K562 (cell line): ENCODE data around the gene PIK3CA. TPM values are rescaled to one million over a fixed set of nuclear protein-coding genes. Genes with fewer than 3 reads are reported as not detected.

Source experiments
- BACH1 ChIP-seq: fragments of 200-800 bp; sonication (Bioruptor generic); IDR thresholded peaks from 2 replicates; pipeline ENCODE4 v1.6.1; 2016; ENCODE audit warnings: missing genetic modification characterization, missing compliant biosample characterization
- CTCF ChIP-seq, 3 experiments: IDR thresholded peaks in 2 of 3; conservative IDR thresholded peaks in 1 of 3; 2 replicates each; pipeline ENCODE4 v1.5.1; 2011 to 2012; ENCODE audit warnings: low read length in 3 of 3, mild to moderate bottlenecking in 3 of 3, control low read depth in 2 of 3, improper control_type of control experiment in 1 of 3, inconsistent platforms in 1 of 3, low read depth in 1 of 3, mixed read lengths in 1 of 3, moderate library complexity in 1 of 3; ENCODE audit not compliant: insufficient read depth in 2 of 3
- E2F3 ChIP-seq: fragments of 250-450 bp; sonication (Bioruptor Pico); IDR thresholded peaks from 2 replicates; pipeline ENCODE4 v1.4.0; 2020; ENCODE audit warnings: mild to moderate bottlenecking
- ERF ChIP-seq: fragments of 450-650 bp; formaldehyde crosslinking; IDR thresholded peaks from 2 replicates; pipeline ENCODE4 v1.4.0; 2020; ENCODE audit warnings: mild to moderate bottlenecking, mixed read lengths
- GMEB1 ChIP-seq: fragments of 250-450 bp; sonication (Bioruptor Pico); IDR thresholded peaks from 2 replicates; pipeline ENCODE4 v1.4.0; 2020; ENCODE audit warnings: mild to moderate bottlenecking
- MLLT1 ChIP-seq, 2 experiments: fragments of 450-650 bp; IDR thresholded peaks; 2 replicates each; pipeline ENCODE4 v1.6.1; 2016
- NCOR1 ChIP-seq: fragments of 450-650 bp; IDR thresholded peaks from 2 replicates; pipeline ENCODE4 v1.6.1; 2016; ENCODE audit warnings: mild to moderate bottlenecking, moderate library complexity
- NFIX ChIP-seq: fragments of 250-450 bp; sonication (Bioruptor Pico); IDR thresholded peaks from 2 replicates; pipeline ENCODE4 v1.4.0; 2020; ENCODE audit warnings: low read depth, mild to moderate bottlenecking, moderate library complexity
- NR2C2 ChIP-seq, 2 experiments: fragments of 200-800 bp in 1 of 2; sonication (Bioruptor generic) in 1 of 2; sonication (generic) in 1 of 2; formaldehyde crosslinking in 1 of 2; IDR thresholded peaks; 2 replicates each; pipeline versions ENCODE4 v1.6.1 to v1.8.0; 2016 to 2022; ENCODE audit warnings: mild to moderate bottlenecking in 1 of 2, missing compliant biosample characterization in 1 of 2, missing genetic modification characterization in 1 of 2, missing genetic modification reagents in 1 of 2
- PHB2 ChIP-seq: fragments of 450-650 bp; IDR thresholded peaks from 2 replicates; pipeline ENCODE4 v1.6.1; 2017; ENCODE audit warnings: low read depth
- POLR2H ChIP-seq: IDR thresholded peaks from 2 replicates; pipeline ENCODE4 v1.6.1; 2016; ENCODE audit warnings: missing genetic modification characterization, low read depth, mild to moderate bottlenecking, control low read depth, missing compliant biosample characterization, moderate library complexity
- SAP30 ChIP-seq: fragments of 200-600 bp; sonication (generic); IDR thresholded peaks from 2 replicates; pipeline ENCODE4 v1.6.1; 2012; ENCODE audit warnings: borderline replicate concordance, low read depth, mild to moderate bottlenecking, moderate library complexity, low read length, control low read depth, inconsistent platforms; ENCODE audit not compliant: insufficient read depth, poor library complexity, severe bottlenecking
- SREBF2 ChIP-seq: sonication (generic); formaldehyde crosslinking; IDR thresholded peaks from 2 replicates; pipeline ENCODE4 v1.4.0; 2020; ENCODE audit warnings: mild to moderate bottlenecking, missing genetic modification reagents
- TCF15 ChIP-seq: fragments of 250-450 bp; sonication (Bioruptor Pico); IDR thresholded peaks from 2 replicates; pipeline ENCODE4 v1.8.0; 2022; ENCODE audit warnings: moderate library complexity, mild to moderate bottlenecking, inconsistent platforms
- VEZF1 ChIP-seq: fragments of 200-800 bp; sonication (Bioruptor generic); IDR thresholded peaks from 2 replicates; pipeline ENCODE4 v1.6.1; 2017; ENCODE audit warnings: missing genetic modification characterization, missing compliant biosample characterization
- ZBTB9 ChIP-seq: fragments of 450-650 bp; formaldehyde crosslinking; IDR thresholded peaks from 2 replicates; pipeline ENCODE4 v1.4.0; 2020; ENCODE audit warnings: mild to moderate bottlenecking, moderate library complexity
- ZFPM2 ChIP-seq: fragments of 250-450 bp; sonication (Bioruptor Pico); IDR thresholded peaks from 2 replicates; pipeline ENCODE4 v1.5.1; 2022; ENCODE audit warnings: mild to moderate bottlenecking
- ZNF134 ChIP-seq: fragments of 250-450 bp; sonication (Bioruptor Pico); conservative IDR thresholded peaks from 2 replicates; pipeline ENCODE4 v1.4.0; 2020
- polyA plus RNA-seq, 8 experiments: library from polyadenylated mRNA; depleted of rRNA in 4 of 8; stranded (reverse) in 5 of 8; unstranded in 3 of 8; fragments of >200 nt; fragmentation: Nextera tagmentation in 2 of 8; fragmentation: Illumina TruSeq in 1 of 8; extraction: Ambion mirVana in 2 of 8; extraction: Trizol in 1 of 8; gene quantifications; 2 replicates each; pipeline versions ENCODE4 v1.2.1 to v1.2.3, GENCODE V29; 2011 to 2014; ENCODE audit warnings: inconsistent platforms in 1 of 8, missing spikeins in 1 of 8
- total RNA-seq, 7 experiments: library from RNA; depleted of rRNA in 6 of 7; stranded (reverse); fragments of >200 nt in 6 of 7; fragmentation: Illumina TruSeq in 2 of 7; extraction: Trizol in 2 of 7; gene quantifications; 2 replicates each; pipeline versions ENCODE4 v1.2.1 to v1.2.3, GENCODE V29; 2011 to 2021; ENCODE audit warnings: low replicate concordance in 1 of 7

Gene PIK3CA
- total and polyA plus RNA-seq, 9 of the 15 experiments (the other 6 are each of a cell fraction or from before 2014, with no cell fraction given): 3.8 to 19.4 (median 10.8) TPM

- no peak for TF ChIP-seq PHB2
- peak; percentile 70; the same call in 1 of the 2 replicates for TF ChIP-seq ZBTB9 (CRISPR knock-in tag)
- no peak for TF ChIP-seq ZFPM2
- TF ChIP-seq ZNF134 (CRISPR knock-in tag): no peak
- TF ChIP-seq E2F3 (CRISPR knock-in tag): peak; percentile 78
- no peak for TF ChIP-seq SAP30
- TF ChIP-seq SREBF2 (CRISPR knock-in tag): no peak
- TF ChIP-seq BACH1 (tag): no peak
- TF ChIP-seq GMEB1 (CRISPR knock-in tag): no peak
- no peak for TF ChIP-seq NR2C2 (CRISPR knock-in tag; IDR thresholded peaks at IDR 0.05)
- TF ChIP-seq NR2C2 (tag; IDR thresholded peaks at IDR 0.05): no peak
- TF ChIP-seq TCF15 (CRISPR knock-in tag): 0 out of 2 replicates have a peak, but pooled peaks have one; percentile 18
- peak; percentile 20; the same call in 1 of the 2 replicates for TF ChIP-seq NCOR1
- no peak for TF ChIP-seq NFIX (CRISPR knock-in tag)
- TF ChIP-seq CTCF (IDR thresholded peaks at IDR 0.05 in 2 of 3, conservative IDR thresholded peaks at IDR 0.05 in 1 of 3; ENCODE audit: insufficient read depth in 2 of 3, low read depth in 1 of 3, low read length in 3 of 3): no peak
- TF ChIP-seq VEZF1 (CRISPR knock-in tag): peak; percentile 96
- TF ChIP-seq MLLT1 (IDR thresholded peaks at IDR 0.05): peak in 1 of 2 experiments; percentile 22; a peak in 1 of 4 replicates
- peak; percentile 80; the same call in 1 of the 2 replicates for TF ChIP-seq ERF (CRISPR knock-in tag)
- peak; percentile 65 for TF ChIP-seq POLR2H (tag)
Measured at GRCh38 chr3:179260949-179261765, 113.0 kb downstream of the PIK3CA start (continued).
